Tongue (tissue), 2 donors: ENCODE results near the gene KPNA5. TPM values are rescaled to one million over a fixed set of nuclear protein-coding genes. Genes with fewer than 3 reads are reported as not detected.
"Not testable (repeated sequence)": the region's sequence is repeated elsewhere in the genome, so short reads cannot be mapped to it uniquely, and the experiment has no call there.

Experiments
- DNase-seq: peaks from one replicate; pipeline ENCODE4 v3.0.0-alpha.2; 2015
- total RNA-seq: library from RNA; depleted of rRNA; stranded (reverse); fragments of >200 nt; gene quantifications from one replicate; pipeline ENCODE4 v1.2.3, GENCODE V29; 2014

KPNA5 gene
- total RNA-seq, 1 donor from 2014 or later: 19.2 TPM

- not testable (repeated sequence) for DNase-seq
These were observed 22.9 kb downstream of the KPNA5 start for GRCh38 chr6:116703888-116704287.

GRCh38 chr6:116705917-116706316, 24.9 kb downstream of the KPNA5 start:
- DNase-seq: no peak

GRCh38 chr6:116714296-116714695, 33.3 kb downstream of the KPNA5 start:
- no peak for DNase-seq

- no peak for DNase-seq
These were observed 33.8 kb downstream of the KPNA5 start for GRCh38 chr6:116714761-116715160.

GRCh38 chr6:116726947-116727346, 45.9 kb downstream of the KPNA5 start:
- DNase-seq: no peak

GRCh38 chr6:116730513-116730912, 49.5 kb downstream of the KPNA5 start:
- no peak for DNase-seq

- DNase-seq: no peak
These were observed 56.0 kb downstream of the KPNA5 start for GRCh38 chr6:116737004-116737403.

GRCh38 chr6:116740486-116740885, 59.5 kb downstream of the KPNA5 start:
- DNase-seq: not testable (repeated sequence)

- no peak for DNase-seq
These were observed 60.6 kb downstream of the KPNA5 start for GRCh38 chr6:116741571-116741970.

- DNase-seq: no peak
These were observed 64.2 kb downstream of the KPNA5 start for GRCh38 chr6:116745176-116745575.

- no peak for DNase-seq
These were observed 80.8 kb downstream of the KPNA5 start for GRCh38 chr6:116761779-116762178.

- DNase-seq: no peak
These were observed 81.2 kb downstream of the KPNA5 start for GRCh38 chr6:116762235-116762634.

- DNase-seq: no peak
These were observed 82.0 kb downstream of the KPNA5 start for GRCh38 chr6:116763048-116763447.

- no peak for DNase-seq
These were observed 83.1 kb downstream of the KPNA5 start for GRCh38 chr6:116763906-116764628.

- peak; percentile 8 for DNase-seq
These were observed 83.6 kb downstream of the KPNA5 start for GRCh38 chr6:116764629-116764960.

GRCh38 chr6:116764961-116765841, 84.2 kb downstream of the KPNA5 start, which contains the start of gene FAM162B:
FAM162B (minus strand) TSS chr6:116765719; CDS start chr6:116765576, 143 bp downstream.
- peak; percentile 40 for DNase-seq

GRCh38 chr6:116766506-116767176, 85.6 kb downstream of the KPNA5 start:
- DNase-seq: no peak

GRCh38 chr6:116767715-116768114, 86.7 kb downstream of the KPNA5 start:
- DNase-seq: peak; percentile 22

GRCh38 chr6:116772450-116772849, 91.4 kb downstream of the KPNA5 start:
- no peak for DNase-seq

GRCh38 chr6:116773886-116774285, 92.9 kb downstream of the KPNA5 start:
- DNase-seq: no peak

- peak; percentile 67 for DNase-seq
These were observed 98.7 kb downstream of the KPNA5 start for GRCh38 chr6:116779573-116780164.

- DNase-seq: no peak
These were observed 102.8 kb downstream of the KPNA5 start for GRCh38 chr6:116783852-116784251.
